HG03045 (cell line): Measurements from ENCODE around the gene TMEM95.

Experiments
- ATAC-seq: cut with Tn5 transposase; IDR thresholded peaks from one replicate; pipeline ENCODE4 v1.9.1; 2021; ENCODE audit warnings: mild to moderate bottlenecking, moderate library complexity; ENCODE audit not compliant: unreplicated experiment

The TMEM95 gene, protein sequence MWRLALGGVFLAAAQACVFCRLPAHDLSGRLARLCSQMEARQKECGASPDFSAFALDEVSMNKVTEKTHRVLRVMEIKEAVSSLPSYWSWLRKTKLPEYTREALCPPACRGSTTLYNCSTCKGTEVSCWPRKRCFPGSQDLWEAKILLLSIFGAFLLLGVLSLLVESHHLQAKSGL

DNA sequence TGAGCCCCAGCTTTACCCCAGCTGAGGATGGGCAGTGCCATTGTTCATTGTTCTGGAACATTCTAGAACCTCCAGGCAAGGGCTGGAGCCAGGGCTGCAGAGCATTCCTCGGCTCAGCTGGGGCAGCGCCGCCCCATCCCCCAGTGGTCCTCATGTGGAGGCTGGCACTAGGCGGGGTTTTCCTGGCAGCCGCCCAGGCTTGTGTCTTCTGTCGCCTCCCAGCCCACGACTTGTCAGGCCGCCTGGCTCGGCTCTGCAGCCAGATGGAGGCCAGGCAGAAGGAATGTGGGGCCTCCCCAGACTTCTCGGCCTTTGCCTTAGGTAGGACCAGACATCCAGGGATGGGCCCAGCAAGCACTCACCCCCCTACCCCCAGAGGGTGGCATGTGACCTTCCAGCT lies at the start of gene TMEM95:
TMEM95 (plus strand) TSS at position 104 of the 400 bp plus-strand sequence; CDS start at position 153, 49 bp downstream.
- ATAC-seq = no peak

DNA sequence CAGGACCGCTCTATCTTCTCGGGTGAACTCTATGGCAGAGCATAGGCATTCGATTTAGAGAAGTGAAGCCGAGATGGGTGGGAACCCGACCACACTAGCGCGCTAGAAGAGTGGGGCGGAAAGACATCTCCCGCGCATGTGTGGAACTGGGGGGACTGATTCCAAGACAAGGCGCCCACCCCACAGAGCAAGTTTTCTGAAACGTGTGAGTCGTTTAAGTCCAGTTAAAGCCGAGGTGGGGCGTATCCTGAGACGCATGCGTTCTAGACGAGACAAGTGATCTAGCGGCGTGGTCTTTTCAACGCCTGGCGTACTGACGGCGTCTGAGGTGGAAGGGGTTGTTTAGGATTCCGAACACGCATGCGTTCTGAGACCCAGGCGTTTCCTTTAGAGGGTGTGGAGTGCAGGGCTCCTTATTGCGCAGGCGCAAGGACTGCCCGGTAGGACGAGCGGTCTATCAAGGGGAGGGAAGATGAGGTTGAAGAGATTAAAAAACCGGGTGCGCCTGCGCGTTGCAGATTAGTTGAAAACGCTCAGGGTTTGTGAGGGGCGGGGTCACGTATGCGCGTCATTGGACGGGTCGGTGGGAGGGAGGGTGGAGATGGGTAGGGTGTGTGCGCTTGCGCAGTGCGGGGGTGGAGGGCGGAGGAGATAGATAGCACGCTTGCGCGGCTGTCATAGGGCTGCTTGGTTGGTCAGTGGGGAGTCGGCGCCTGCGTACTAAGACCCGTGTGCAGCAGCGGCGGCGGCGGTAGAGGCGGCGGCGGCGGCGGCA lies 47.9 kb upstream of the TMEM95 start, which contains the start of gene EIF5A:
EIF5A (plus strand) TSS at position 718 of the 775 bp plus-strand sequence. CDS start 2,008 bp downstream, outside the sequence.
- ATAC-seq = peak; percentile 64

DNA sequence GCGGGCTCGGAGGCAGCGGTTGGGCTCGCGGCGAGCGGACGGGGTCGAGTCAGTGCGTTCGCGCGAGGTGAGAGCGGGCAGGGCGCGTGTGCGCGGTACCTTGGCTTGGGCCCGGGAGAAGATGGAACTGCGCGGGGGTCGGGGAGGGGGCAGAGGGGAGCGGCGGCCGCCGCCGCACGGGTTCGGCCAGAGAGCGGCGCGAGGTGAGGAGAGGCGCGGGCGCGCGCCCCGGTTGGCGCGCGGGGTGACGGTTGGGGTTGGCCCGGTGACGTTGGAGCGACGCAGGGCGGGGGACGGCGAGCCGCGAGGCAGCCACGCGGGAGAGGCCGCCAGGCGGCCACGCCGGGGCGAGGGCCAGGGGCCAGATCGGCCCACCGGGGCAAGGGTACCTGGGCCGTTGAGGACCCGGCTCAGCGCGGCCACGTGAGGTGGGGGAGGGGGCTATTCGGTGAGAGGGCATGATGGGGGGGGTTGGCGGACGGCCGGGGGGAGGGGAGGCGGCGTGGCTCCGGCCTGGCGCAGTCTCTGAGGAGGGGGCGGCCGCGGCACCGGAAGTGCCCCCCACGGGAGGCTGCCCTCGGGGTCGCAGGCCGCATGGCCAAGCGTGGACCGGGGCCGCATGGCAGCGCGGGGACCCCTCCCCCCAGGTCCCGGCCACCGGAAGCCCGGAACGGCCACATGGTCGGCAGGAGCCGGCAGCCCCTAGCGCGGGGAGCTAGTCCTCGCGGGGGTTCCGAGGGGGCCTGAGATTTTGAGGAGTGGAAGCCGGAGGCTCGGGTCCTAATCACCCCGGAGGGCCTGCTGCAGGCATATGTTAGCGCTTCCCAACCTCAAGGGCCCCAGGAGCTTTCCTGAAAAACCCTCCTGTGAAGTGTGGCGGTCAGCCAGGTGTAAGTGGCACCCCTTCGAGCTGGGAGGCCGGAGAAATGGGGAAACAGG lies 47.0 kb upstream of the TMEM95 start:
- ATAC-seq = peak; percentile 6

DNA sequence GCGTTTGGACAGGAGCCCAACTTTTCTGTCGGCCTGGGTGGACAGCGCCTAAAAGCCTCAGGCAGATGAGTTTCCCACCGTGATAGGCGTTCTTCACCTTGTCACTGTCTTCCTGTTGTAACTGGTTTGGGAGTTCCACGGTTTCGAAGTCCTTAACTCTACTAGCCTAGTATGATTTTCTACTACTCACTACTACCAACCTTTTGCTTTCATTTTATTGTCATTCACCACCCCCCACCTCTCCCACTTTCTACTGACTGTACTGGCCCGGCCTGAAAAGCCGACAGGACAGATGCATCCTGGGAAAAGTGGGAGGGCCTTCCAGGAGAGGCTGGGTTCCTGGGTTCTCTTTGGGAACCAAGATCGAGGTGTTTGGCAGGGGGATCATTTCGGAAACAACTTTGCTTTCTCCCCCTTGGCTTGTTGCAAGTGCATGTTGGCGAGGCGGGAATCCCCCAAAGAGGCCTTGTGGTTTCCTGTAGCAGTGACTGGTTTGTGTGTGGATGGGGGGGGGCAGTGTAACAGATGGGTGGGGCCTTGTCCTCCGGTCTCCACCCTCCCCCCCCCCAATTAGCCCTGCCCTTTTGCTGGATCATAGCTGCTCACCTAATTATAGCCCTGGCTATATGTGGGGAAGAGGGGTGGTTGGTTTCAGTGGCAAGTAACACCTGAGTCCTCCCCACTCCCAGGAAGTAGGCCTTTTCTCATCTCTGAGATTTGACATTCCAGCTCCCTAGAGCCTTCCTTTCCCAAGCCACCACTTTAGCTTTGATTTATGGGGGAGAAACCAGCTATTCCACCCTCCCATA lies 46.1 kb upstream of the TMEM95 start:
- ATAC-seq = no peak

DNA sequence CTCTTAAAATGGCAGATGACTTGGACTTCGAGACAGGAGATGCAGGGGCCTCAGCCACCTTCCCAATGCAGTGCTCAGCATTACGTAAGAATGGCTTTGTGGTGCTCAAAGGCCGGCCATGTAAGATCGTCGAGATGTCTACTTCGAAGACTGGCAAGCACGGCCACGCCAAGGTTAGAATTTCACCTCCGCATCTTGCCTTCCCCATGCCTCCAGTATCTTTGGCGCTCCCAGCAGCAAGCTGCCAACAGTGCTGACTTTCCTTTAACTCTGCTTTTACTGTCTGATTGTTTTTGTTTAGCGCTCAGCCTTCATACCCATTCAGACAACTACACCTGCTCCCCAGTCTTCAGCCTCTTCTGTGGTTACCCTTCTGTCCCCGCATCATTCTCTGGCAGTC lies 45.3 kb upstream of the TMEM95 start:
- no peak for ATAC-seq

DNA sequence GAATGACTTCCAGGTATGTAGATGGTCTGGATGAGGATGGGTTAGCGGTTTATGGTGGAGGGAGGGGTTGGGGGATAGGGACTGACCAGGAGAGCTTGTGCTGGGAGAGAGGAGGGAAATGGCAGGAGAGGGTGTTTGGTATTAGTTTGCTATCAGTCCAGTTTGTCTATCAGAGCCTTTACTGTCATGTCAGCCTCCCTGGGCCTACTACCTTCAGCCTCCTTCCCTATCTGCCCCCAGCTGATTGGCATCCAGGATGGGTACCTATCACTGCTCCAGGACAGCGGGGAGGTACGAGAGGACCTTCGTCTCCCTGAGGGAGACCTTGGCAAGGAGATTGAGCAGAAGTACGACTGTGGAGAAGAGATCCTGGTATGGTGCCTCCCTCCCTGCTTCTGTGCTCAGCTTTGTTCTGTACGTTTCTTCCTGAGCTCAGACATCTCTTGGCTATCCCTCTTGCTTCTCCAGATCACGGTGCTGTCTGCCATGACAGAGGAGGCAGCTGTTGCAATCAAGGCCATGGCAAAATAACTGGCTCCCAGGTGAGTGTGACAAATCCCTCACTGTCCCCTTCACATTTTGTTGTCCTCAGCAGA lies 43.7 kb upstream of the TMEM95 start:
- ATAC-seq = no peak

DNA sequence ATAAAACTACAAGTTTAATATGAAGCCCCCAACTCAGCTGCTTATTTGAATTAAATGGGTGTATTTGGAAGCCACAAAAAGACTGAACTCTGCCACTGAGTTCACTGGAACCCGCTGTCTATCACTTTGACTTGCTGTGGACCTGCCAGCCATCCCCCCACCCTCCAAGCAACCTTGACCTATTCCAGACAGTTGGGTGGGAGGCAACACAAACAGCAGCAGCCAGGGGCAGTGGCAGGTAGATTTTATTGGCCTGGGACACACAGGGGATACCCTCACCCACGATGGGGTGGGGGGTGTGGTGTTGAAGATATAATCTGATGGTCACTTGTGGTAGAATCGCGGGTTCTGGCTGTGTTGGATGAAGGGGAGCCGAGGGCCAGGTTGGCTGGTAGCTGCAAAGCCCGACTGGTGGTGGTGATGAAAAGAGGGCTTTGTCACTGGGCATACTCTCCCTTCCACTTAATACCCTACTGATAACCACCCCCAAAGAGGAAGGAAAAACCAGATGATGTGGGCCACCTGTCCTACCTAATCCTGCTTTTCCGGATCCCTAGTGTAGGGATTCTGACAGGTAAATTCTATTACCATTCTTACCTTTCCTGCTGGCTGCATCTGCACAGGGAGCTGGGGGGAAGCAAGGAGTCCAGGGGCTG lies 42.4 kb upstream of the TMEM95 start:
- ATAC-seq = no peak

DNA sequence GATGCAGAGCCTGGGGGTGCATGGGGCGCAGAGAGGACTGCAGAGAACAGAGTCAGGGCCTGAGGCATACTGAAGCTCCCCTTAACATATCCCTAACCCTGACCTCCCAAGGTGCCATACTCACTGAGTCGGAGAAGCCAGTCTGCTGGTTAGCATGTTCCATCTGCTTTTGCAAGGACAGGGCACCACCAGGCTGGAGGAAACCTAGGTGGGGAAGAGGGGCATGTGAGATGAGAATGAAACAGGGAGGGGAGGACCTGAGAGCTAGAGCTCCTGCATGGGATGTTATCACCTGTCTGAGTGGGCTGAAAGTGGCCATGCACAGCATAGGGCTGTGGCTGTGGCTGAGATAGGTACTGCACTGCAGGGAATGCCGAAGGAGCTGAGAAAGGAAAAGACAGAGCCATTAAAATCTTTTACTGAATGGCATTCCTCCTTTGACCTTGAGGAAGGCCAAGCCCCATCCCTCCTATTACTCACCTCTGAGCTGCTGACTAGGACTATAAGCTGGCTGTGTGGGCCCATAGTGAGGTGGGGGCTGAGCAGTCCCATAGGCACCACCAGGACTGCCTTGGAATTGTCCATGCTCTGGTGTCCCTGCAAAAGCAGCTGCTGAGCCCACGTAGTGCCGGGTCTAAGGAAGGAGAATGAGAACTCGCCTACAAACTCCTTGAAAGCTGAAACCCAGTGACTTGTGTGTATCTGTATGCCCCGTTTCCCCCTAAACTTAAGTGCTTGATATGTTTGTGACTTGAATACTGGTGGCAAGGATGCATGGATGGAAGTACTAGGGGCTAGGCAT lies 41.7 kb upstream of the TMEM95 start:
- no peak for ATAC-seq

DNA sequence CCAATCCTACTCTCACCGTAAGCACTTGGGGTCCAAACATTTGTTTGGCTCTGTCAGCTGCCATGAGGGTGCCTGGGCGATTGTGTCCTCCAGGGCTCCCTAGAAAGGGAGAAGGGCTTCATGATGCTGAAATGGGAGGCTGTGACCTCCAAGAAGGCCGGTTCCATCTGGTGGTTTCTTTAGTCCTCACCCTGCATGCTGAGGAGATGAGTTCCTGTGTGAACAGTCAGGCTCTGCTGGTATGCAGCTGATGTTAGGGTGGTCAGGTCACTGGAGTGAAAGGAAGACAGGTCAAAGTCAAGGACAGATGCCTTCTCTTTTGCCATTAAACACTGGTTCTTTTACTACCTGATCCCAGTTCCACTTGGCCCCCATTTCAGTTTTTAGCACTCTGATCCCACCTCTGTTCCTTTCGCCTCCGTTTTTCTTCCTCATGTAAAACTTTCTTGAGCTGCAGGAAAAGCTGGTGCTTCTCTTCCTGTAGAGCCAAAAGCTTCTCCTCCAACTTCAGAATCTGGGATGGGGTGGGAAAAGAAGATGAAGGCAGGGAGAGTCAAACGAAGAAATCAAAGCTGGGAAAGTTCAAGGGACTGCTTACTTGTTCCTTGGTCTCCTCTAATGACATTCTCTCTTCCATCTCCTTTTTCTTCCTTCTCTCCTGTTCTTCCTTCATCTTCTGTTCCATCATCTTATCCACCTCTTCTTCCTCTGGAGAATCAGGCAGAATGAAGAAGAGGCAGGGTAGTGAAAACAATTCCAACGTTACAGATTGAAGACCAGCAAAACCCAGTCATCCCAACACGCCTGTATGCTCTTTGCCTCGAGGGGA lies 40.9 kb upstream of the TMEM95 start:
- no peak for ATAC-seq

DNA sequence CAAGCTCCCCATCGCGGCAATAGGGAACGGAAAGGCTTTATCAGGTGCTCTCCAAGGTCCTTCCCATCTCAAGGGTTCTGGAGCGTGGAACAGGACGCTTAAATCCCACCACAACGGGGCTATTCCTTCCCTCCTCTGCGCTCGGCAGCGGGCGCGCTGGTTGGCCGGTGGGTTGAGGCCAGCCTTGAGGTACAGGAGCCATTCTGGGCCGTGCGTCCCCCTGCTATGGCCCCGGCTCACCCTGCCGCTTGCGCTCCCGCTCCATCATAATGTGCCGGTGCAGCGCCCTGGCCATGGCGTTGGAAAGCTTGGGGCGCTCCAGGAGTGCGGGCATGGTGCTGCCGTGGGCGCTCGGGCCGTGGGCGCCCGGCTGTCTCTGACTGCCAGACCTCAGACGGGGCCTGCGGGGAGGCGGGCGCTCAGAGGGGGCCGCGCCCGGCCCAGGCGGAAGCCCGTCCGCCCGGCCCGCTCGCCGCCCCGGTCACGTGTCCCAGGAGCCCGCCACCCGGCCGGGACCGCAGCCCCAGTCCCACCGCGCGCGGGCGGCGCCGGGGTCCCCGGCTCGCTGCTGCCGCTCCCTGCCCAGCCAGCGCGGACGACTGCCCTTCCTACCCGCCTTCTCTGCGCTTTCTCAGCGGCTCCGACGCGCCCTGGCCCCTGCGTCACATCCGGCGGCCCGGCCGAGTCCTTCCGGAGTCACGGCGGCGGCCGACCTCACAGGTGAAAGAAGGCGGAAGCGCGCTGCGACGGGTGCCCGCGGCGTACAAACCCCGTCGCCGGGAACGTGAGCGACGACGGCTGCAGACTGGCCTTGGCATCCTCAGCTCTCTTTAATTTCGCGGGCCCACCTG lies 40.0 kb upstream of the TMEM95 start, which contains the start of gene GPS2:
GPS2 (minus strand) TSS at position 642 of the 851 bp plus-strand sequence; CDS start at position 334, 308 bp downstream.
- peak; percentile 74 for ATAC-seq

DNA sequence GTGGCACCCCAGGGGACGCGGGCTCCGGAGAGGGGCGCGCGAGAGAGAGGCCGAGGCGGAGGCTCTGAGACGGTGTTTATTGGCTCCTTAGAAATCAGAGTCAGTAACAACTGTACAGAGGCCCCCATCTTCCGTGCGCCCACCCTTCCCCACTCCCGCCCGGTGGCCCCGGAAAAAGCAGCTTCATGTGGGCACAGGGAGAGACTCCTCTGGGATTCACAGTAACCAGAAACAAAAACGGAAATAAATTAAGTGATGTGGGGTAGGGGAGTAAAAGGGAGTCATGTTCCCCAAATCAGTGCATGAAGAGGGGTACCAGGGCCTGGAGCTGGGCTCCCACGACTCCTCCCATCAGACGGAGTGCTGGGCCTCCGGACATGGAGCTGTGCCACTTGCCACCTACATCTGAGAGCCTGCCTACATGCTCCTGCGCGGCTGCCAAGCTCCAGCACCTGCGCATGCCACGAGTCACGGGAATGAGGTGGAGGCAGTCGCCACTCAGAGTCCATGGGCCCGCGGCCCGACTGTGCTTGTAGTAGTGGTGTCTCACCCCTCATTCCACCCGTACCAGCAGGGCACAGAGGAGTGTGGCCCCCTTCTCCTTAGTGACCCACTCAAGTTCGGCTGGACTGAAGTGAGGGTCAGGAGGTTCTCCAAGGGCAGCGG lies 39.3 kb upstream of the TMEM95 start:
- ATAC-seq = no peak

DNA sequence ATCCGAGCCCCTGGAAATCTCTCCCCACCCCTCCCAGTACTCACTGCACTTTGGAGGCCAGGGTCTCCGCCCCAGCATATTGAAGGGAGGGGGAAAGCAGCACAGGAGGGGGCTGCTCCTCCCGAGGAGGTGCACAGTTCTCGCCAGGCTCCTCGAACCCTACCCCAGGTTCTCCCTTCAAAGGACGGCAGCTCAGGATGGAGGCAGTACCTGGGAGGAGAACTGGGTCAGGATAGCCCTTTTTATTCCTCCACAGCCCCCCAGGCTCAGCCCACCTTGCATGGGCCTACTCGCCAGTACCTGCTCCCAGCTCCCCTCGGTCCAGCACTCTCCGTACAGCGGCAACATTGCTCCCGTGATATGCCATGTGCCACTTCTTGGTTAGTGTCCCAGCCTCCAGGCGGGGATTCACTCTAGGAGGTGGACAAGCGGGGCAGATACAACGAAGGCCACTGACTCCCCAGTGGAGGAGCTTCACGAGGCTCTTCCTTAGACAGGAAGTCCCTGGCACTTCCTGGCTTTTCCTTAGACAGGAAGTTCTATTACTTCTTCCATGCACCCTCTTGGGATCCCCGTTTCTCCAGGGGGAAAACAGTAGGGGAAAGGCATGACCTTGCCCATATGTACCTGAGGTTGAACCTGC lies 37.7 kb upstream of the TMEM95 start:
- ATAC-seq = no peak

DNA sequence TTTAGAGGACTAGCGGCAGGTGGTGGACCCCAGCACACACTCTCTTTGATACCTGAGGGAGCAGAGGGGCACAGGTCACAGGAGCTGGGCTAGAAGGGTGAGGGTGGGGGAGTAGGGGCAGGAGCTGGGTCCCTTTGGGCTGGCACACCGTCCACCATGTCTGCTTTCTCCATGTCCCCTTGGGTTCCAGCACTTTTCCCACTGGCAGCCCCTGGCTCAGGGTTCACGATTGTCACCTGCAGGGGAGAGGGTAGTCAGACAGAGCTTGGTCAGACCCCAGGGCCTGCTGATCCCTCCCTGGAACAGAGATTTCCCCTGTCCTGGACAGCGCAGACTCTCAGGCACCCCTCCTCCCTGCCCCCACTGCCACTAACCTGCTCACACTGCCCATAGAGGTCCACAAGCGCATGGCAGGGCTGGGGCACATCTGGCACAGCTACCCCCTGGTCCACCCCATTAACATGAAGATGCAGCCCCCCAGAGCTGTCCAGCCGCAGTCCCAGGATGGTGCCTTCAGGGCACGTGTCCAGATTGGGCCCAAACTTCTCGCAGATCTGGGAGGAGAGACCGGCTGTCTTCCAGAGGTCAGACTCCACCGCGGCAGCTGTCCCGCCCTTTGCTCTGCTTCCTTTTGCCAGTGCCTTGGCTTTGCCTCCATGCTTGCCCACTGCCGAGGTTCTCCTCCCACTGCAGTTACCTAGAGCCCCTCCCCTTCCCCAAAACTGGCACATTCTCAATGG lies 36.7 kb upstream of the TMEM95 start:
- no peak for ATAC-seq

DNA sequence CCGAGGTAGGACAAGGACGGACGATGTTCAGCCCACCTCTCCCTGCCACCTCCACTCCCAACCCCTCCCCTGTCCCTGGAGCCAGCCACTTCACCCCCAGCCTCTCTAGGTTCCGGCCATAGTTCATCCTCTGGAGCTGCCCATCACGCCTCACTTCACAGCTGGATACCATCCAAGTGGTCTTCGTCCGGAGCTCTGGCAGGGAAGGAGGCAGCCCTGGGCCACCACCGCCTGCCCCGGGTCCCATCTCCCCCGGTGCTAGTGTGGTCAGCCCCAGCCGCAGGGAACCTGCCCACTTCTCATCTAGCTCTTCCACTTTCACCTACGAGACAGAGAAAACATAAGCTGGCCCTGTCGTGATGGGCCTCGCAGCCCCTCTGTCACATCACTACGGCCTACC lies 33.5 kb upstream of the TMEM95 start:
- ATAC-seq = no peak

DNA sequence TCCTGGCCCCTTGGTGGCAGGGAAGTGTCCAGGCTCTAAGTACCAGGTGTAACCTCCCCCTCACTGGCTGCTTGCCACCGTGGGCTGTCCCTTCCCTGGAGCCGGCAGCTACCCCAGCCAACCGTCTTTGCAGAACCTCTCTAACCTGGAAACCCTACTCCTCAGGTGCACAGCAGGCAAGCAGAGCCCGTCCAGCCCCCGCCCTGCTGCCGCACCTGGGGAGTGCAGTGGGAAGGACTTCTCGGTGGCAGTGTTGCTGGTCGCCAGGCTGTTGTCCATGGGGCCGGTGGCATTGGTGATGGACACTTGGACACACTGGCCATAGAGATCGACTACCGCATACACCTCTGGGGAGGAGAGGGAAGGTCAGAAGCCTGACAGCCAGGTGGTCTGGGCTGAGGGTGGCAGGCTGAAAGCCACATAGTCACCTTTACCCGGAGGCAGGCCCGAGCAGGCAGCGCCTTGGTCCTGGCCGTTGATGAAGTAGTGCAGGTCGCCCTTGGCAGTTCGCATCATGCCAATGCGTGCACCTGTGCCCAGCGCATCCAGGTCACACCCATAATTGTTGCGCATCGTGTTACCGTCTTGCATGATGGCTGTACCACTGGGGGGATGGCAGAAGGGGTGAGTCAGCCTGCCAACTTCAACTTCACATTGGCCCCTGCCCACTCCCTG lies 32.3 kb upstream of the TMEM95 start:
- ATAC-seq = no peak
